Measurements from ENCODE around the gene SLC1A3.

The SLC1A3 gene

GRCh38 chr5:36655161-36655560 lies 48.8 kb downstream of the SLC1A3 start:
- no peak for DNase-seq (ENCODE audit: low spot score)

- DNase-seq (ENCODE audit: low spot score), result no peak
Measured at GRCh38 chr5:36656556-36656955, 50.1 kb downstream of the SLC1A3 start.

GRCh38 chr5:36657563-36657995 lies 51.2 kb downstream of the SLC1A3 start:
- no peak for DNase-seq (ENCODE audit: low spot score)

- DNase-seq (ENCODE audit: low spot score), result no peak
Measured at GRCh38 chr5:36658038-36658756, 51.8 kb downstream of the SLC1A3 start.

- no peak for DNase-seq (ENCODE audit: low spot score)
Measured at GRCh38 chr5:36659411-36659810, 53.0 kb downstream of the SLC1A3 start.

- DNase-seq (ENCODE audit: low spot score), result no peak
Measured at GRCh38 chr5:36660397-36661049, 54.1 kb downstream of the SLC1A3 start.

GRCh38 chr5:36661456-36662220 lies 55.2 kb downstream of the SLC1A3 start:
- DNase-seq (ENCODE audit: low spot score), result no peak

GRCh38 chr5:36662291-36662851 lies 56.0 kb downstream of the SLC1A3 start:
- DNase-seq (ENCODE audit: low spot score), result no peak

GRCh38 chr5:36664766-36665165 lies 58.4 kb downstream of the SLC1A3 start:
- DNase-seq (ENCODE audit: low spot score), result no peak

- DNase-seq (ENCODE audit: low spot score), result no peak
Measured at GRCh38 chr5:36665628-36666027, 59.2 kb downstream of the SLC1A3 start.

- DNase-seq (ENCODE audit: low spot score), result no peak
Measured at GRCh38 chr5:36666274-36666673, 59.9 kb downstream of the SLC1A3 start.

GRCh38 chr5:36666986-36667385 lies 60.6 kb downstream of the SLC1A3 start:
- DNase-seq (ENCODE audit: low spot score), result no peak

- DNase-seq (ENCODE audit: low spot score), result no peak
Measured at GRCh38 chr5:36667824-36668223, 61.4 kb downstream of the SLC1A3 start.

- no peak for DNase-seq (ENCODE audit: low spot score)
Measured at GRCh38 chr5:36669015-36669651, 62.7 kb downstream of the SLC1A3 start.

- DNase-seq (ENCODE audit: low spot score), result no peak
Measured at GRCh38 chr5:36670548-36670947, 64.1 kb downstream of the SLC1A3 start.

GRCh38 chr5:36675282-36675681 lies 68.9 kb downstream of the SLC1A3 start:
- no peak for DNase-seq (ENCODE audit: low spot score)

- no peak for DNase-seq (ENCODE audit: low spot score)
Measured at GRCh38 chr5:36679221-36679989, 73.0 kb downstream of the SLC1A3 start.

- DNase-seq (ENCODE audit: low spot score), result no peak
Measured at GRCh38 chr5:36680066-36680465, 73.7 kb downstream of the SLC1A3 start.

GRCh38 chr5:36681711-36682110 lies 75.3 kb downstream of the SLC1A3 start:
- no peak for DNase-seq (ENCODE audit: low spot score)

GRCh38 chr5:36682499-36682898 lies 76.1 kb downstream of the SLC1A3 start:
- DNase-seq (ENCODE audit: low spot score), result no peak
